OCI-M2 (cell line): Measurements from ENCODE around the gene ADARB2.

Source experiments
- DNase-seq: peaks from one replicate; lab custom pipeline; 2025; ENCODE audit not compliant: unreplicated experiment; lab: John Stamatoyannopoulos, UW

Gene ADARB2

GRCh38 chr10:1200866-1201807, 536.2 kb downstream of the ADARB2 start:
- DNase-seq: no peak

GRCh38 chr10:1199897-1200721, 537.2 kb downstream of the ADARB2 start:
- DNase-seq: no peak

GRCh38 chr10:1199345-1199673, 538.0 kb downstream of the ADARB2 start:
- no peak for DNase-seq

- no peak for DNase-seq
Observed at GRCh38 chr10:1198453-1199344, 538.6 kb downstream of the ADARB2 start.

GRCh38 chr10:1197384-1197783, 539.9 kb downstream of the ADARB2 start:
- DNase-seq: no peak

- no peak for DNase-seq
Observed at GRCh38 chr10:1196656-1197055, 540.7 kb downstream of the ADARB2 start.

GRCh38 chr10:1195828-1196227, 541.5 kb downstream of the ADARB2 start:
- no peak for DNase-seq

- DNase-seq: no peak
Observed at GRCh38 chr10:1194161-1194560, 543.2 kb downstream of the ADARB2 start.

GRCh38 chr10:1193561-1193960, 543.8 kb downstream of the ADARB2 start:
- DNase-seq: no peak

- DNase-seq: no peak
Observed at GRCh38 chr10:1191752-1192151, 545.6 kb downstream of the ADARB2 start.

GRCh38 chr10:1190791-1191490, 546.4 kb downstream of the ADARB2 start:
- DNase-seq: no peak

GRCh38 chr10:1190052-1190395, 547.3 kb downstream of the ADARB2 start:
- no peak for DNase-seq

- DNase-seq: no peak
Observed at GRCh38 chr10:1189166-1190051, 547.9 kb downstream of the ADARB2 start.

GRCh38 chr10:1188558-1189135, 548.7 kb downstream of the ADARB2 start:
- no peak for DNase-seq

GRCh38 chr10:1187855-1188557, 549.3 kb downstream of the ADARB2 start:
- DNase-seq: no peak

- no peak for DNase-seq
Observed at GRCh38 chr10:1187151-1187854, 550.0 kb downstream of the ADARB2 start.

- DNase-seq: no peak
Observed at GRCh38 chr10:1186683-1186990, 550.7 kb downstream of the ADARB2 start.
